Common myeloid progenitor, CD34-positive (primary cell): ENCODE data around the gene MAGI1.

Experiments used
- CTCF ChIA-PET: fragments of 350-600 bp; sonication (Branson Sonifier 250); formaldehyde crosslinking; loops from one replicate; lab custom pipeline; 2021; ENCODE audit warnings: antibody characterized with exemption; lab: Charles Lee
- POLR2A ChIA-PET: fragments of 350-600 bp; sonication (Branson Sonifier 250); formaldehyde crosslinking; loops from one replicate; lab custom pipeline; 2021; ENCODE audit warnings: antibody characterized with exemption; lab: Charles Lee
- DNase-seq, 3 donors: peaks; one replicate each; pipeline versions ENCODE4 v3.0.0 to v3.0.0-alpha.2; 2013
- H3K27ac ChIP-seq, 2 experiments: 1 replicate in 1 of 2; 2 replicates in 1 of 2; pipeline ENCODE4 v1.7.0; 2013; ENCODE audit warnings: inconsistent platforms in 2 of 2, low read length in 2 of 2, mild to moderate bottlenecking in 2 of 2, low read depth in 1 of 2, moderate library complexity in 1 of 2; ENCODE audit not compliant: severe bottlenecking in 2 of 2, insufficient read depth in 1 of 2, poor library complexity in 1 of 2
- H3K27me3 ChIP-seq, 5 experiments: replicated peaks in 2 of 5; 1 replicate in 3 of 5; 2 replicates in 2 of 5; pipeline versions ENCODE4 v1.6.1 to v1.7.0; 2013; ENCODE audit warnings: low read length in 4 of 5, mild to moderate bottlenecking in 2 of 5, moderate library complexity in 2 of 5, inconsistent platforms in 1 of 5; ENCODE audit not compliant: insufficient read depth in 5 of 5, control insufficient read depth in 4 of 5
- H3K36me3 ChIP-seq, 4 experiments: 1 replicate in 2 of 4; 2 replicates in 2 of 4; pipeline versions ENCODE4 v1.6.1 to v1.7.0; 2013; ENCODE audit warnings: low read length in 3 of 4, control low read depth in 1 of 4, mild to moderate bottlenecking in 1 of 4; ENCODE audit not compliant: control insufficient read depth in 4 of 4, insufficient read depth in 4 of 4
- H3K4me1 ChIP-seq, 4 experiments: 1 replicate in 3 of 4; 2 replicates in 1 of 4; pipeline versions ENCODE4 v1.6.1 to v1.7.1; 2013; ENCODE audit warnings: low read length in 3 of 4, mild to moderate bottlenecking in 3 of 4, control low read depth in 1 of 4, inconsistent platforms in 1 of 4, moderate library complexity in 1 of 4; ENCODE audit not compliant: control insufficient read depth in 4 of 4, insufficient read depth in 4 of 4; ENCODE audit errors: control extremely low read depth in 1 of 4
- H3K4me3 ChIP-seq, 7 experiments: 1 replicate in 4 of 7; 2 replicates in 3 of 7; pipeline versions ENCODE4 v1.5.1 to v1.7.0; 2013; ENCODE audit warnings: mild to moderate bottlenecking in 7 of 7, low read length in 6 of 7, moderate library complexity in 6 of 7, inconsistent platforms in 2 of 7, low read depth in 2 of 7, control low read depth in 1 of 7; ENCODE audit not compliant: insufficient read depth in 4 of 7, control insufficient read depth in 1 of 7; ENCODE audit errors: extremely low read depth in 1 of 7
- H3K9me3 ChIP-seq, 5 experiments: 1 replicate in 4 of 5; 2 replicates in 1 of 5; pipeline versions ENCODE4 v1.6.1 to v1.7.1; 2013; ENCODE audit warnings: low read length in 4 of 5, mild to moderate bottlenecking in 2 of 5, inconsistent platforms in 1 of 5, low read depth in 1 of 5, moderate library complexity in 1 of 5; ENCODE audit not compliant: control insufficient read depth in 4 of 5, insufficient read depth in 2 of 5; ENCODE audit errors: control extremely low read depth in 1 of 5
- WGBS: methylation state at CpG from one replicate; pipeline ENCODE4 v1.1.5; 2013; ENCODE audit not compliant: insufficient coverage; 5-methylcytosine and 5-hydroxymethylcytosine counted together

MAGI1 gene

DNA sequence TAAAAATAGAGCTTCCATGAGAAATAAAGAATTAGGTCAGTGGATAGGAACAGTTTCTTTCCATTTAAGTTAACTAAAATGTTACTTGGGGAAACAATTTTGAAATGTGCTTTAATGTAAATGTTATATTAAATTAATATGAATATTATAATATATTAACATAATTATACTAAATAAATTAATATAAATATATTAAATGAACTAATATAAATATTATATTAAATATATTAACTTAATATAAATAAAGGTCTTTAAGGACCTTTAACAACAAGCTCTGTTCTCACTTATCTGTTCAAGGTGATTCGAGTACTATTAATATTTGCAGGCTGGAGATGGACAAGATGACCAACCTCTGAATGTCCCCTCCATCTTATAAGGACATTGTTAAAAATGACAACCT is 100.6 kb downstream of the MAGI1 start:
- Histone ChIP-seq H3K36me3 (no peaks in the 10 kb centered on the region), H3K4me3 (no peak overlapping the region), H3K4me1 (peaks cover 0 to 15% (median 10%) of the 10 kb centered on the region in 4 experiments), H3K9me3 (peaks cover under 1 to 13% (median 3%) of the 10 kb centered on the region in 5 experiments), H3K27ac (no peak overlapping the region), H3K27me3 (peaks cover 0 to 50% (median 12%) of the 10 kb centered on the region in 5 experiments)
- ChIA-PET POLR2A (no interaction called here), CTCF (no interaction called here)
- 100% methylated on average over 1 of the region's 1 CpG for WGBS
- DNase-seq, result no peak

DNA sequence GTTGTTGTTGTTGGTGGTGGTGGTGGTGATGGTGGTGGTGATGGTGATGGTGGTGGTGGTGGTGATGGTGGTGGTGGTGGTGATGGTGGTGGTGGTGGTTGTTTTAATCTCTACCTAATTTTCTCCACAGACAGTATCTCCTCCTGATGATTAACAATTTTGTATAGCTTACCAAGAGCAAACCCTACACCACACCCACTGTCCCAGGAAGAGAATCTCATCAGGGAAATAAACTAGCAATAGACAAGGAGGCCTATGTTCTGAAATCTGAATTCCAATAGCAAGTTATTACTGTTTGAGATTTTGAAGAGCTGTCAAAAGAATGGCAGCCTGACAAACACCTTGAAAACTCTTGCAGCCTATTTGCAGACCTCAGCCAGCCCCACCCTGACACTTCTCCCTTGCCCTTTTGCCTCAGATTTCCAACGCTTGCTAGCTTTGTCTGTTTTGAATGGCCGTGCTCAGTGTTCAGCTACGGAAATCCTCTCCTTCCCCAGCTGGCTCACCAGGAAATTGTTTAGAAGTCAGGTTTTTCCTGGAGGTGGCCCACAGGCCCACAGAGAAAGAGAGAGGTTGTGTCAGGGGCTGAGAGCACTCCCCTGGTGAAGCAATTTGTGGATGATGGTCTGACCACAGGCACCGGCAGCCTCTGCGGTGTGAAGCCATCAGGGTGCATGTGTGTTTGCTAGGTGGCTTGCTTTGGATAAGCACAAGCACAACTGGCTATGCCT is 101.6 kb downstream of the MAGI1 start:
- H3K4me1 ChIP-seq, result peaks cover 0 to 15% (median 10%) of the 10 kb centered on the region in 4 experiments
- 0% methylated on average over 4 of the region's 5 CpGs for WGBS
- peak; percentile 38 to 86 (median 85) for DNase-seq
- ChIA-PET CTCF (interaction anchor here (1.0 kb wide), 1 partner anchor 101 kb away, joined by 3 read pairs; no protein-coding TSS in a partner anchor), POLR2A (no interaction called here)
- H3K27me3 ChIP-seq, result peaks cover 0 to 55% (median 19%) of the 10 kb centered on the region in 5 experiments
- peaks cover 3 to 20% (median 8%) of the 10 kb centered on the region in 5 experiments for H3K9me3 ChIP-seq
- no peaks in the 10 kb centered on the region for H3K36me3 ChIP-seq
- peak overlapping the region in 1 of 7 experiments; percentile 28 for H3K4me3 ChIP-seq
- H3K27ac ChIP-seq, result no peak overlapping the region

DNA sequence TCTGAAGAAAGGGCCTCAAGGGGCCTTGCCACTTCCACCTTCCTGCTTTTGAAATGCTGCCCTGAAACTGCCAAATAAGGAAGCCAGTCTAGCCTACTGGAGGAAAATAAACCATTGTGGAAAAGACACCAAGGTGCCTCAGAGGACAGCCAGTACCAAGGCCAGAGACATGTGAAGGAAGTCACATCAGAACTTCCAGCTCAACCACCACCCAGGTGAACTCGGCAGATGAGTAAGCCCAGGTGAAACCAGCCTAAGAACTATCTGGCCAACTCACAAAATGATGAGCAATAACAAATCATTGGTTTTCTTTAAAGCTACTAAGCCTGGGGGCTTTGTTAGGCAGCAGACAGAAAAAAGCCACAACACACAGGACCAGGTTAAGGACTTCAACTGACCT is 103.0 kb downstream of the MAGI1 start:
- ChIA-PET POLR2A (no interaction called here), CTCF (no interaction called here)
- Histone ChIP-seq H3K9me3 (peaks cover 3 to 20% (median 8%) of the 10 kb centered on the region in 5 experiments), H3K4me1 (peaks cover 0 to 15% (median 10%) of the 10 kb centered on the region in 4 experiments), H3K4me3 (no peak overlapping the region), H3K36me3 (no peaks in the 10 kb centered on the region), H3K27me3 (peaks cover 0 to 48% (median 20%) of the 10 kb centered on the region in 5 experiments), H3K27ac (no peak overlapping the region)
- WGBS, result no CpG with 5 or more reads among the region's 1 CpG
- no peak for DNase-seq

DNA sequence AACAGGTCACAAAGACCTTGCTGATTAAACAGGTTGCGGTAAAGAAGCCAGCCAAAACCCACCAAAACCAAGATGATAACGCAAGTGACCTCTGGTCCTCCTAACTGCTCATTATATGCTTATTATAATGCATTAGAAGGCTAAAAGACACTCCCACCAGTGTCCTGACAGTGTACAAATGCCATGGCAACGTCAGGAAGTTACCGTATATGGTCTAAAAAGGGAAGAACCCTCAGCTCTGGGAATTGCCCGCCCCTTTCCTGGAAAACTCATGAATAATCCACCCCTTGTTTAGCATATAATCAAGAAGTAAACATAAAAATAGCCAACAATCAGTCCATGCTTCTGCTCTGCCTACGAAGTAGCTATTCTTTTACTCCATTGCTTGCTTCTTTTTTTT is 108.1 kb downstream of the MAGI1 start:
- Histone ChIP-seq H3K4me3 (no peak overlapping the region), H3K27me3 (peaks cover 0 to 50% (median 18%) of the 10 kb centered on the region in 5 experiments), H3K27ac (no peak overlapping the region), H3K4me1 (no peaks in the 10 kb centered on the region), H3K36me3 (no peaks in the 10 kb centered on the region), H3K9me3 (peaks cover 3 to 18% (median 8%) of the 10 kb centered on the region in 5 experiments)
- 100% methylated on average over 3 of the region's 6 CpGs for WGBS
- CTCF ChIA-PET, result no interaction called here
- POLR2A ChIA-PET, result no interaction called here
- DNase-seq, result no peak

DNA sequence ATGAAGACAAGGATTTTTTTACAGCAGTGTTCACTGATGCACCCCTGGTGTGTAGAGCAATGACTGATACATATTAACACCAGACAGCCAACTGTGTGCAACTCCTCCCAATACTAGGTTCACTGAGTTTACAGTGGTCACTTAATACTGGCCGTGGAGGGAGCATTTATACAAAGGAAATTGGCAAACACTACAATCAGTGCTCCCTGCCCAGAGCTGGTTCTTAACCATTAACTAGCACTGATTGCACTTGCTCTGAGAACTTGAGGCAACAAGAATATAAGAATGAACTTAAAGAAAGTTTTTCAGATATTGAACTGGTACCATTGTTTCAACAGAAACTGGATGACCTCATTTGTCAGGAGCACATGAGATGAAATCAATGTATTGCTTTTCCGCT is 110.6 kb downstream of the MAGI1 start:
- 100% methylated on average over 2 of the region's 2 CpGs for WGBS
- POLR2A ChIA-PET, result no interaction called here
- no peak for DNase-seq

DNA sequence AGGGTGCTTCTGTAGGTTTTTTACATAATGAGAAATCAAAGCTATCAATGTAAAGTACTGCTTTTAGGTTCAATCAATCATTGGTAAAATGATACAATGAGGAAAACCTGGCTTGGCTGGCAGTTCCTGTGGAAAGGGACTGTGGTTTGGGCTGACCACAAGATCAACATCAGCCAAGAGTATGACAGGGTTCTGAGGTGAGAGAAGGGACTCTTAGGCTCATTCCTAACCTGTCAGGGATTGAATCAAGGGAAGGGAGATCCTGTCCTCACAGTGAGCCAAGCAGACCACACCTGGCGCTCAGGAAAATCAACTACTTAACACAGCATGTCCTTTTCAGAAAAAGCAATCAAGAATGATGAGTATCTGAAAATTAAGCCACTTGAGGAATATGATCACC is 111.1 kb downstream of the MAGI1 start:
- ChIA-PET POLR2A (no interaction called here), CTCF (no interaction called here)
- Histone ChIP-seq H3K4me3 (no peak overlapping the region), H3K9me3 (peaks cover 0 to 2% (median 0%) of the 10 kb centered on the region in 5 experiments), H3K36me3 (no peaks in the 10 kb centered on the region), H3K4me1 (no peaks in the 10 kb centered on the region), H3K27me3 (peaks cover 0 to 50% (median 13%) of the 10 kb centered on the region in 5 experiments), H3K27ac (no peak overlapping the region)
- peak in 2 of 3 donors; percentile 1 for DNase-seq
- WGBS, result no CpG with 5 or more reads among the region's 1 CpG

More for the DNA sequence above, 110.6 kb downstream of the MAGI1 start:
- H3K36me3 ChIP-seq, result no peaks in the 10 kb centered on the region
- H3K4me1 ChIP-seq, result no peaks in the 10 kb centered on the region
- H3K27ac ChIP-seq, result no peak overlapping the region
- CTCF ChIA-PET, result no interaction called here
- H3K4me3 ChIP-seq, result no peak overlapping the region
- H3K27me3 ChIP-seq, result peaks cover 0 to 53% (median 18%) of the 10 kb centered on the region in 5 experiments
- H3K9me3 ChIP-seq, result peaks cover 1 to 7% (median 3%) of the 10 kb centered on the region in 5 experiments

DNA sequence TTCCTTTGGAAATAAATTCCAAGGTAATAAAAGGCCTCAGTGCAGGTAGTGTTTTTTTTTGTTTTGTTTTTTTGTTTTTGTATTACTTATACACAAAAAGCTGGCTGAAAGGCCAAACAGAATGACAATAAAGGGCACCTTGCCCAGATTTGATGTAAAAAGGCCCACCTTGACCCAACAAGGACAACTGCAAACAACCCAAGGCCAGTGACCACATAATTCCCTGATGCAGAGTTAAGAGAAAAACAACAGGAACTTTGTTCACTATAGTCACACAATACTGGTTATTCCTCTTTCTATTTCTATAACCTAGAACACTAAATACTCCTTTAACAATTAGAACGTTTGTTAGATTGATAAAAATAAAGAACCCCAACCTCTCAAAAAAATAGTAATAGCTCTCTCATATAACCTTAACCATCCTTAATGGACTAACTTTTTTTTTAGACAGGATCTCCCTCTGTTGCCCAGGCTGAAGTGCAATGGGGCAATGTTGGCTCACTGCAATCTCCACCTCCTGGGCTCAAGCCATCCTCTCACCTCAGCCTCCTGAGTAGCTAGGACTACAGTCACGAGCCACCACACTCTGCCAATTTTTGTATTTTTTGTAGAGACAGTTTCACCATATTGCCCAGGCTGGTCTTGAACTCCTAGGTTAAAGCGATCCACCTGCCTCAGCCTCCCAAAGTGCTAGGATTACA is 113.3 kb downstream of the MAGI1 start:
- no peaks in the 10 kb centered on the region for H3K9me3 ChIP-seq
- H3K4me1 ChIP-seq, result no peaks in the 10 kb centered on the region
- ChIA-PET POLR2A (no interaction called here), CTCF (no interaction called here)
- H3K27ac ChIP-seq, result no peak overlapping the region
- peaks cover 0 to 45% (median 9%) of the 10 kb centered on the region in 5 experiments for H3K27me3 ChIP-seq
- H3K4me3 ChIP-seq, result no peak overlapping the region
- no peaks in the 10 kb centered on the region for H3K36me3 ChIP-seq
- WGBS, result 94% methylated on average over 2 of the region's 3 CpGs
- no peak for DNase-seq
